ENCODE results near the gene CACNA1G. TPM values are rescaled to one million over a fixed set of nuclear protein-coding genes. Genes with fewer than 3 reads are reported as not detected.
A peak's percentile ranks its signal among the peaks of the same experiment; 100 is the strongest.

Gene CACNA1G
- total RNA-seq, 3 donors from 2014 or later = 0.32 to 2.6 (median 2.3) TPM

- TF ChIP-seq POLR2AphosphoS5 (IDR thresholded peaks at IDR 0.05) (no peak), POLR2A (IDR thresholded peaks at IDR 0.05) (no peak)
- TF ChIP-seq, protein P1, sequence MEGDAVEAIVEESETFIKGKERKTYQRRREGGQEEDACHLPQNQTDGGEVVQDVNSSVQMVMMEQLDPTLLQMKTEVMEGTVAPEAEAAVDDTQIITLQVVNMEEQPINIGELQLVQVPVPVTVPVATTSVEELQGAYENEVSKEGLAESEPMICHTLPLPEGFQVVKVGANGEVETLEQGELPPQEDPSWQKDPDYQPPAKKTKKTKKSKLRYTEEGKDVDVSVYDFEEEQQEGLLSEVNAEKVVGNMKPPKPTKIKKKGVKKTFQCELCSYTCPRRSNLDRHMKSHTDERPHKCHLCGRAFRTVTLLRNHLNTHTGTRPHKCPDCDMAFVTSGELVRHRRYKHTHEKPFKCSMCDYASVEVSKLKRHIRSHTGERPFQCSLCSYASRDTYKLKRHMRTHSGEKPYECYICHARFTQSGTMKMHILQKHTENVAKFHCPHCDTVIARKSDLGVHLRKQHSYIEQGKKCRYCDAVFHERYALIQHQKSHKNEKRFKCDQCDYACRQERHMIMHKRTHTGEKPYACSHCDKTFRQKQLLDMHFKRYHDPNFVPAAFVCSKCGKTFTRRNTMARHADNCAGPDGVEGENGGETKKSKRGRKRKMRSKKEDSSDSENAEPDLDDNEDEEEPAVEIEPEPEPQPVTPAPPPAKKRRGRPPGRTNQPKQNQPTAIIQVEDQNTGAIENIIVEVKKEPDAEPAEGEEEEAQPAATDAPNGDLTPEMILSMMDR (IDR thresholded peaks at IDR 0.05) = no peak
- H3K4me1 ChIP-seq = peaks cover 0 to 8% of the 10 kb centered on the region in 2 donors
- intact Hi-C loops (cut with DNase I; ENCODE audit: low total_unique reads) = no loop called here
- peak overlapping the region; percentile 65 to 92 for H3K27ac ChIP-seq
- H3K36me3 ChIP-seq = no peaks in the 10 kb centered on the region
- H3K4me3 ChIP-seq = peak overlapping the region in 2 of 3 donors; percentile 30 to 53
- no peaks in the 10 kb centered on the region for H3K9me3 ChIP-seq
- peaks cover 3 to 30% of the 10 kb centered on the region in 2 donors for H3K27me3 ChIP-seq
- no peak for DNase-seq (ENCODE audit: low spot score in 2 of 2)
Observed at GRCh38 chr17:50565402-50566350, 5.2 kb downstream of the CACNA1G start.

- no peak for DNase-seq (ENCODE audit: low spot score in 2 of 2)
- Histone ChIP-seq H3K36me3 (no peaks in the 10 kb centered on the region), H3K4me1 (no peaks in the 10 kb centered on the region), H3K27ac (no peak overlapping the region), H3K27me3 (peaks cover 0 to 22% of the 10 kb centered on the region in 2 donors), H3K9me3 (no peaks in the 10 kb centered on the region), H3K4me3 (no peak overlapping the region)
- TF ChIP-seq POLR2A (IDR thresholded peaks at IDR 0.05) (no peak), POLR2AphosphoS5 (IDR thresholded peaks at IDR 0.05) (no peak)
- TF ChIP-seq, protein P1 (IDR thresholded peaks at IDR 0.05) = no peak
- intact Hi-C loops (cut with DNase I; ENCODE audit: low total_unique reads) = no loop called here
Observed at GRCh38 chr17:50566886-50567285, 6.4 kb downstream of the CACNA1G start.

- no peak for DNase-seq (ENCODE audit: low spot score in 2 of 2)
- no peak overlapping the region for H3K4me3 ChIP-seq
- no peaks in the 10 kb centered on the region for H3K36me3 ChIP-seq
- H3K4me1 ChIP-seq = no peaks in the 10 kb centered on the region
- TF ChIP-seq, protein P1 (IDR thresholded peaks at IDR 0.05) = no peak
- TF ChIP-seq POLR2A (IDR thresholded peaks at IDR 0.05) (no peak), POLR2AphosphoS5 (IDR thresholded peaks at IDR 0.05) (no peak)
- no peak overlapping the region for H3K27ac ChIP-seq
- H3K9me3 ChIP-seq = no peaks in the 10 kb centered on the region
- intact Hi-C loops (cut with DNase I; ENCODE audit: low total_unique reads) = no loop called here
- H3K27me3 ChIP-seq = peaks cover 0 to 17% of the 10 kb centered on the region in 2 donors
Observed at GRCh38 chr17:50568659-50569058, 8.1 kb downstream of the CACNA1G start.

- H3K4me1 ChIP-seq = no peaks in the 10 kb centered on the region
- H3K36me3 ChIP-seq = no peaks in the 10 kb centered on the region
- no peak overlapping the region for H3K4me3 ChIP-seq
- intact Hi-C loops (cut with DNase I; ENCODE audit: low total_unique reads) = no loop called here
- no peaks in the 10 kb centered on the region for H3K9me3 ChIP-seq
- H3K27ac ChIP-seq = no peak overlapping the region
- no peak for DNase-seq (ENCODE audit: low spot score in 2 of 2)
- peaks cover 0 to 13% of the 10 kb centered on the region in 2 donors for H3K27me3 ChIP-seq
- no peak for TF ChIP-seq POLR2AphosphoS5 (IDR thresholded peaks at IDR 0.05)
- TF ChIP-seq, protein P1 (IDR thresholded peaks at IDR 0.05) = no peak
- no peak for TF ChIP-seq POLR2A (IDR thresholded peaks at IDR 0.05)
Observed at GRCh38 chr17:50569592-50569991, 9.1 kb downstream of the CACNA1G start.

GRCh38 chr17:50570032-50570431 is 9.5 kb downstream of the CACNA1G start:
- H3K36me3 ChIP-seq = no peaks in the 10 kb centered on the region
- no peak for DNase-seq (ENCODE audit: low spot score in 2 of 2)
- intact Hi-C loops (cut with DNase I; ENCODE audit: low total_unique reads) = no loop called here
- peaks cover 0 to 12% of the 10 kb centered on the region in 2 donors for H3K27me3 ChIP-seq
- TF ChIP-seq, protein P1 (IDR thresholded peaks at IDR 0.05) = no peak
- TF ChIP-seq POLR2A (IDR thresholded peaks at IDR 0.05) (no peak), POLR2AphosphoS5 (IDR thresholded peaks at IDR 0.05) (no peak)
- H3K4me1 ChIP-seq = no peaks in the 10 kb centered on the region
- no peak overlapping the region for H3K4me3 ChIP-seq
- no peaks in the 10 kb centered on the region for H3K9me3 ChIP-seq
- no peak overlapping the region for H3K27ac ChIP-seq

All from breast epithelium (tissue), 4 donors.